ENCODE results near the gene TPP1.

The TPP1 gene

DNA sequence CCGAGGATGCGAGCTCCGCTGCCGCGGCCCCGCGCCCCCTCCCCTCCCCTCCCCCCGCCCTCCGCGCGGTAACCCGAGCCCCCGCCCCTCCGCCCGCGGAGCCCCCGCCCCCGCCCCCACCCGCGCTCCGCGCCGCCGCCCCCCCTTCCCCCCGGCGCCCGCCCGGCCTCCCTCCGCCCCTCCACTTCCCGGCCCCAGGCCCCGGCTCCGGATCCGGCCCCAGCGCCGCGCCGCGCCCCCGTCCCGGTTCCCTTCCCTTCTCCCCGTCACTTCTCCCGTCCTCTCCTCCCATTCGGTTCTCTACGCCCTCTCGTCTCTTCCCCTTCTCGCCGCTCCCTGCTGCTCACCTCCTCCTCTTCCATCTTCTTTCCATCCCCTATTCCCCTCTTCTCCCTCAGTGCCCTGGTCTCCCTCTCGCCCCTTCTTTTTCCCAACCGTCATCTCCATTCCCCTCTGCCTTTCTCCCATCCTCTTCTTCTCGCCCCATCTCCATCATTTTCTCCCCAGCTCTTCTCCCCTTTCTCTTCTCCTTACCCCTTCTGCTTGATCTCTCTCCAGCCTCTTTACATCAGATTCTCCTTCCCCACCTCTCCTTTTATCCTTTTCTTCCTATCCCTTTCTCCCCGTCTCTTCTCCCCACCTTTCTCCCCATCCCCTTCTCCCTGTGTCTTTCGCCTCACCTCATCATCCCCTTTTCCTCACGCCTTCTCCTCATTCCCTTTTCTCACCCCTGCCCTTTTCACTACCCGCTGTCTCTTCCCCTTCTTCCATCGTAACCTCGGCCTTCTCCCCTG lies 36.8 kb upstream of the TPP1 start, which contains the start of gene DCHS1:
DCHS1 (minus strand) TSS at position 20 of the 794 bp plus-strand sequence. CDS start 14,196 bp downstream, outside the sequence.
- peaks cover 63% of the 10 kb centered on the region for H3K27me3 ChIP-seq
- H3K4me3 ChIP-seq (ENCODE audit: low read depth in 1 of 2, low read length in 1 of 2) = peak within 1 kb of the TSS; percentile 27 to 56
- H3K27ac ChIP-seq = no peak within 1 kb of the TSS

GRCh38 chr11:6655020-6655789 lies 36.0 kb upstream of the TPP1 start:
- Histone ChIP-seq H3K9me3 (no peaks in the 10 kb centered on the region), H3K4me3 (ENCODE audit: low read depth in 1 of 2, low read length in 1 of 2) (peak overlapping the region; percentile 27 to 56), H3K36me3 (no peaks in the 10 kb centered on the region), H3K27me3 (peaks cover 69% of the 10 kb centered on the region), H3K27ac (no peak overlapping the region), H3K4me1 (ENCODE audit: control insufficient read depth in 1 of 2, insufficient read depth in 1 of 2, low read depth in 1 of 2, low read length in 1 of 2) (peaks cover 4 to 6% of the 10 kb centered on the region in 2 experiments)
- no peak for TF ChIP-seq CTCF (IDR thresholded peaks at IDR 0.05)

More for the DNA sequence above, 36.8 kb upstream of the TPP1 start, which contains the start of gene DCHS1:
- H3K36me3 ChIP-seq = no peaks in the 10 kb centered on the region
- no peak for TF ChIP-seq CTCF (IDR thresholded peaks at IDR 0.05)
- no peaks in the 10 kb centered on the region for H3K9me3 ChIP-seq
- H3K4me1 ChIP-seq (ENCODE audit: control insufficient read depth in 1 of 2, insufficient read depth in 1 of 2, low read depth in 1 of 2, low read length in 1 of 2) = peaks cover 4 to 6% of the 10 kb centered on the region in 2 experiments

GRCh38 chr11:6654281-6655019 lies 35.2 kb upstream of the TPP1 start:
- peaks cover 4 to 6% of the 10 kb centered on the region in 2 experiments for H3K4me1 ChIP-seq (ENCODE audit: control insufficient read depth in 1 of 2, insufficient read depth in 1 of 2, low read depth in 1 of 2, low read length in 1 of 2)
- no peak overlapping the region for H3K27ac ChIP-seq
- H3K36me3 ChIP-seq = no peaks in the 10 kb centered on the region
- peaks cover 71% of the 10 kb centered on the region for H3K27me3 ChIP-seq
- peak overlapping the region in 1 of 2 experiments; percentile 56 for H3K4me3 ChIP-seq (ENCODE audit: low read depth in 1 of 2, low read length in 1 of 2)
- no peak for TF ChIP-seq CTCF (IDR thresholded peaks at IDR 0.05)
- no peaks in the 10 kb centered on the region for H3K9me3 ChIP-seq

GRCh38 chr11:6653656-6654055 lies 34.4 kb upstream of the TPP1 start:
- Histone ChIP-seq H3K27ac (no peak overlapping the region), H3K4me3 (ENCODE audit: low read depth in 1 of 2, low read length in 1 of 2) (no peak overlapping the region), H3K4me1 (ENCODE audit: control insufficient read depth in 1 of 2, insufficient read depth in 1 of 2, low read depth in 1 of 2, low read length in 1 of 2) (peaks cover 4 to 6% of the 10 kb centered on the region in 2 experiments), H3K27me3 (peaks cover 68% of the 10 kb centered on the region), H3K9me3 (no peaks in the 10 kb centered on the region), H3K36me3 (no peaks in the 10 kb centered on the region)
- no peak for TF ChIP-seq CTCF (IDR thresholded peaks at IDR 0.05)

GRCh38 chr11:6653097-6653496 lies 33.9 kb upstream of the TPP1 start:
- Histone ChIP-seq H3K36me3 (no peaks in the 10 kb centered on the region), H3K4me1 (ENCODE audit: control insufficient read depth in 1 of 2, insufficient read depth in 1 of 2, low read depth in 1 of 2, low read length in 1 of 2) (peaks cover 4 to 6% of the 10 kb centered on the region in 2 experiments), H3K4me3 (ENCODE audit: low read depth in 1 of 2, low read length in 1 of 2) (no peak overlapping the region), H3K27ac (no peak overlapping the region), H3K27me3 (peaks cover 64% of the 10 kb centered on the region), H3K9me3 (no peaks in the 10 kb centered on the region)
- TF ChIP-seq CTCF (IDR thresholded peaks at IDR 0.05) = no peak

All from neutrophil (primary cell).